Osteocyte (in vitro differentiated cells): ENCODE data around the gene TLE6. TPM values are rescaled to one million over a fixed set of nuclear protein-coding genes. Genes with fewer than 3 reads are reported as not detected.
A peak's percentile ranks its signal among the peaks of the same experiment; 100 is the strongest.

Experiments
- DNase-seq: peaks from one replicate; pipeline ENCODE4 v3.0.0; 2021; ENCODE audit warnings: mixed read lengths; ENCODE audit not compliant: unreplicated experiment; ENCODE audit errors: extremely low spot score
- H3K27ac Mint-ChIP-seq: one replicate; pipeline ENCODE4 v1.8.0; 2021; ENCODE audit warnings: mild to moderate bottlenecking, mixed read lengths; ENCODE audit not compliant: unreplicated experiment
- H3K27me3 Mint-ChIP-seq: one replicate; pipeline ENCODE4 v1.8.0; 2021; ENCODE audit warnings: mixed read lengths; ENCODE audit not compliant: unreplicated experiment
- H3K36me3 Mint-ChIP-seq: one replicate; pipeline ENCODE4 v1.8.0; 2021; ENCODE audit warnings: mixed read lengths; ENCODE audit not compliant: unreplicated experiment
- H3K4me1 Mint-ChIP-seq: one replicate; pipeline ENCODE4 v1.8.0; 2021; ENCODE audit warnings: mixed read lengths; ENCODE audit not compliant: unreplicated experiment
- H3K4me3 Mint-ChIP-seq: one replicate; pipeline ENCODE4 v1.8.0; 2021; ENCODE audit warnings: mild to moderate bottlenecking, moderate library complexity, mixed read lengths; ENCODE audit not compliant: unreplicated experiment
- H3K9me3 Mint-ChIP-seq: one replicate; pipeline ENCODE4 v1.8.0; 2021; ENCODE audit warnings: mixed read lengths; ENCODE audit not compliant: unreplicated experiment
- total RNA-seq: library from RNA; stranded (reverse); gene quantifications from 2 replicates; pipeline ENCODE4 v1.2.1, GENCODE V29; 2021
- TF ChIP-seq, protein P1 (sequence below): fragments of 200-600 bp; sonication (generic); IDR thresholded peaks from 2 replicates; pipeline ENCODE4 v1.5.0; 2021; ENCODE audit warnings: antibody characterized with exemption, mild to moderate bottlenecking, moderate library complexity

TLE6 gene
- total RNA-seq, 1 donor from 2014 or later, result 1.5 TPM

- Mint-ChIP-seq H3K9me3 (no peaks in the 10 kb centered on the region), H3K36me3 (no peaks in the 10 kb centered on the region), H3K27me3 (peaks cover 49% of the 10 kb centered on the region), H3K4me1 (peaks cover 7% of the 10 kb centered on the region), H3K4me3 (no peak overlapping the region), H3K27ac (no peak overlapping the region)
- TF ChIP-seq, protein P1, sequence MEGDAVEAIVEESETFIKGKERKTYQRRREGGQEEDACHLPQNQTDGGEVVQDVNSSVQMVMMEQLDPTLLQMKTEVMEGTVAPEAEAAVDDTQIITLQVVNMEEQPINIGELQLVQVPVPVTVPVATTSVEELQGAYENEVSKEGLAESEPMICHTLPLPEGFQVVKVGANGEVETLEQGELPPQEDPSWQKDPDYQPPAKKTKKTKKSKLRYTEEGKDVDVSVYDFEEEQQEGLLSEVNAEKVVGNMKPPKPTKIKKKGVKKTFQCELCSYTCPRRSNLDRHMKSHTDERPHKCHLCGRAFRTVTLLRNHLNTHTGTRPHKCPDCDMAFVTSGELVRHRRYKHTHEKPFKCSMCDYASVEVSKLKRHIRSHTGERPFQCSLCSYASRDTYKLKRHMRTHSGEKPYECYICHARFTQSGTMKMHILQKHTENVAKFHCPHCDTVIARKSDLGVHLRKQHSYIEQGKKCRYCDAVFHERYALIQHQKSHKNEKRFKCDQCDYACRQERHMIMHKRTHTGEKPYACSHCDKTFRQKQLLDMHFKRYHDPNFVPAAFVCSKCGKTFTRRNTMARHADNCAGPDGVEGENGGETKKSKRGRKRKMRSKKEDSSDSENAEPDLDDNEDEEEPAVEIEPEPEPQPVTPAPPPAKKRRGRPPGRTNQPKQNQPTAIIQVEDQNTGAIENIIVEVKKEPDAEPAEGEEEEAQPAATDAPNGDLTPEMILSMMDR, result no peak
- DNase-seq, result no peak
These were observed 49.9 kb downstream of the TLE6 start for GRCh38 chr19:3027292-3027691.

- Mint-ChIP-seq H3K9me3 (no peaks in the 10 kb centered on the region), H3K36me3 (no peaks in the 10 kb centered on the region), H3K4me1 (peaks cover 7% of the 10 kb centered on the region), H3K27me3 (peaks cover 55% of the 10 kb centered on the region), H3K4me3 (peak overlapping the region; percentile 70), H3K27ac (no peak overlapping the region)
- DNase-seq, result no peak
- TF ChIP-seq, protein P1, result no peak
These were observed 50.6 kb downstream of the TLE6 start for GRCh38 chr19:3027981-3028304.

DNA sequence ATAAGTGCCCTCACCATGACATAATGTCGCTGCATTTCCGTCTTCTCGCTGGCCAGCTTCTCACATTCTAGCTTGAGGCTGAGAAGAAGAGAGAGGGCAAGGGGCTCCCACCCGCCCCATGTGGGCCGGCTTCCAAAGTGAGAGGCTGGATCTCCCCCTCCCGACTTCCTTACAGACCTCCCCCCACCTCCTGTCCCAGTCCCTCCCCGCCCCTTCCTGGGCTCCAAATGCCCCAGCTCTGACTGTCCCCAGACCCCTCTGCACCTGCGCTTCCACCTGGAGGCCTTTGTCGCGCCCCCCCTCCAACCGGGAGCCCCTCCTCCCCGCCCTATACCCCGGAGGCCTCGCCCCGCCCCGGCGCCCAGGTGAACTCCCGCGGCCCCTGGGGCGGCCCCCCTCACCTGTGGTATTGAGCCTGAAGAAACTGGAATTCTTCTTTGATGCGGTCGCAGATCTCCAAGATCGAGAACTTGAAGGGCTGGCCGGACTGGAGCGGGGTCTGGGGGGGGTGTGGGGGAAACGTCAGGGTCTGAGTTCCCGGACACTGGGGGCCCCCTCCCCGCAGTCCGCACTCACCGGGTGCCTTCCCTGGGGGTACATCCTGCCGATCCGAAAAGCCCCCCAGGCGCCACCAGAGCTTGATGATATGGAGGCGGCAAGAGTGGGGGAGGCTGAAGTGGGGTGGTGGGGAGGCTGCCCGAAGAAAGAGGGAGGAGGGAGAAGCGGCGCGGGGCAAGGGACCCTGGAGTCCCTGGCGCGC, 51.1 kb downstream of the TLE6 start:
- no peak overlapping the region for H3K27ac Mint-ChIP-seq
- H3K36me3 Mint-ChIP-seq, result peaks cover under 1% of the 10 kb centered on the region
- no peaks in the 10 kb centered on the region for H3K9me3 Mint-ChIP-seq
- TF ChIP-seq, protein P1, result no peak
- no peak for DNase-seq
- peaks cover 53% of the 10 kb centered on the region for H3K27me3 Mint-ChIP-seq
- H3K4me3 Mint-ChIP-seq, result peak overlapping the region; percentile 70
- H3K4me1 Mint-ChIP-seq, result peaks cover 7% of the 10 kb centered on the region

DNA sequence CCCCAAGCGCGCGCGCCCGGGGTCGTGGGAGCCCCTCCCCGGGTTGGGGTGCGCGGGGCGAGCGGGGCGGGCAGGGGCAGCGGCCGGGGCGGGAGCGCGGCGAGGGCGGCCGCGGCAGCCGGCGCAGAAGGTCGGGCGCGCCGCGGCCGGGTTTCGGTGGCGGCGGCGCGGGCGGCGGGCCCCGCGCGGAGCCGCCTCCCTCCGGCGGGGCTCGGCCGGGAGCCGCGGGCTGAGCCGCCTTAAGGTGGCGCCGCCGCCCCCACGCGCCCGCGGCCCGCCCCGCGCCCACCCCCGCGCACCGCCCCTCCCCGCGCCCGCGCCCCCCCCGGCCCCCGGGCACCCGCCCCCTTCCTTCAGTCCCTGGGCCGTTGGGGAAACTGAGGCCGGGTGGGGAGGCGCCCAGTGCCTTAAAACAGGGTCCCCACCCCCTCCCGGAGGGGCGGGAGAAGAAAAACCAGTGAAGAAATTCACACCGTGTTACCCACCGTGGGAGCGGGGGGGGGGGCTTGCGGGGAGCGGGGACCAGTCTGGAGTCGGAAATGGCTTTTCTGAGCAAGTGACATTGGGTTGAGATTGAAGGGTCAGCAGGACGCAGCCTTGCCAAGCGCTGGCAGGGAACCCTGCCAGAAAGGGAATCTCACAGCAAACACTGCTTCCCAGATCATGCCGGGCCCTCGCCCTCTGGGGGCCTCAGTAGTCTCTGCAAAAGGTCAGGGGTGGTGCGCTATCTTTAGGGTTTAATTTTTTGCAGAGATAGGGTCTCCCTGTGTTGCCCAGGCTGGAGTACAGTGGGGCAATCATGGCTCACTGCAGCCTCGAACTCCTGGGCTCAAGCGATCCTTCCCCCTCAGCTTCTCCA, 51.9 kb downstream of the TLE6 start, which contains the start of gene TLE2:
Gene TLE2, minus strand, starts transcription at position 216 of the 859 bp plus-strand sequence. CDS start 376 bp downstream, outside the sequence.
- H3K4me1 Mint-ChIP-seq, result peaks cover 9% of the 10 kb centered on the region
- no peak for DNase-seq
- no peaks in the 10 kb centered on the region for H3K9me3 Mint-ChIP-seq
- TF ChIP-seq, protein P1, result no peak
- H3K36me3 Mint-ChIP-seq, result peaks cover 2% of the 10 kb centered on the region
- H3K4me3 Mint-ChIP-seq, result peak within 1 kb of the TSS; percentile 70
- H3K27ac Mint-ChIP-seq, result no peak within 1 kb of the TSS
- H3K27me3 Mint-ChIP-seq, result peaks cover 53% of the 10 kb centered on the region

DNA sequence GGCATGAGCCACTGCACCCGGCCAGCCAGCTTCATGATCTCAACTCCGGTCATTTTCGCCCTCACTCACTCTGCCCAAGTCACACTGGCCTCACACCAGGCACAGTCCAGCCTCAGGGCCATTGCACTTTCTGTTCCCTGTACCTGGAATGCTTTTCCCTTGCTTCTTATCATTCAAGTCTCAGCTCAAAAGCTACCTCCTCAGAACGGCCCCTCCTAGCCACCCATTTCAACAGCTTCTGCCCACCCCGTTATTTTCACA, 54.2 kb downstream of the TLE6 start:
- Mint-ChIP-seq H3K27me3 (peaks cover 40% of the 10 kb centered on the region), H3K4me3 (no peak overlapping the region), H3K9me3 (no peaks in the 10 kb centered on the region), H3K36me3 (peaks cover 2% of the 10 kb centered on the region), H3K4me1 (peaks cover 21% of the 10 kb centered on the region), H3K27ac (no peak overlapping the region)
- DNase-seq, result no peak
- TF ChIP-seq, protein P1, result no peak
